Activated naive CD8-positive, alpha-beta T cell treated with anti-CD3 and anti-CD28 coated beads, Interleukin-2, amount 10 ng/mL, durations not matched to agents 7 days and 5 days (primary cell): ENCODE data around the gene HCFC2. TPM values are rescaled to one million over a fixed set of nuclear protein-coding genes. Genes with fewer than 3 reads are reported as not detected.
"Not testable (repeated sequence)": the region's sequence is repeated elsewhere in the genome, so short reads cannot be mapped to it uniquely, and the experiment has no call there.

Experiments
- ATAC-seq: fragments of 150-1000 bp; cut with Tn5 transposase; one replicate; pipeline ENCODE4 v1.10.0; 2021; ENCODE audit warnings: low read depth, moderate library complexity
- POLR2A ChIA-PET: fragments of 350-600 bp; sonication (Branson Sonifier 250); formaldehyde crosslinking; loops from one replicate; lab custom pipeline; 2021; ENCODE audit warnings: antibody characterized with exemption; lab: Charles Lee
- DNase-seq: peaks from one replicate; pipeline ENCODE4 v3.0.0; 2021
- H3K27ac Mint-ChIP-seq: one replicate; pipeline ENCODE4 v1.8.0; 2022; ENCODE audit warnings: mild to moderate bottlenecking, mixed read lengths
- H3K27me3 Mint-ChIP-seq: one replicate; pipeline ENCODE4 v1.8.0; 2022; ENCODE audit warnings: mild to moderate bottlenecking, moderate library complexity, mixed read lengths
- H3K36me3 Mint-ChIP-seq: one replicate; pipeline ENCODE4 v1.8.0; 2021; ENCODE audit warnings: mild to moderate bottlenecking, mixed read lengths
- H3K4me1 Mint-ChIP-seq: one replicate; pipeline ENCODE4 v1.8.0; 2021; ENCODE audit warnings: mixed read lengths
- H3K4me3 Mint-ChIP-seq: one replicate; pipeline ENCODE4 v1.8.0; 2022; ENCODE audit warnings: mild to moderate bottlenecking, moderate library complexity, mixed read lengths
- H3K9me3 Mint-ChIP-seq: one replicate; pipeline ENCODE4 v1.8.0; 2021; ENCODE audit warnings: mixed read lengths
- total RNA-seq, 2 experiments: library from RNA; stranded (reverse); gene quantifications; one replicate each; pipeline ENCODE4 v1.2.3, GENCODE V29; 2021

The HCFC2 gene
- total RNA-seq, 2 experiments from 2014 or later, result 12.7 to 13.5 TPM

- H3K4me1 Mint-ChIP-seq, result peaks cover 13% of the 10 kb centered on the region
- H3K27ac Mint-ChIP-seq, result no peak overlapping the region
- H3K27me3 Mint-ChIP-seq, result no peaks in the 10 kb centered on the region
- H3K36me3 Mint-ChIP-seq, result no peaks in the 10 kb centered on the region
- ATAC-seq, result peak; percentile 95
- peak; percentile 83 for DNase-seq
- no peaks in the 10 kb centered on the region for H3K9me3 Mint-ChIP-seq
- H3K4me3 Mint-ChIP-seq, result peak overlapping the region; percentile 10
- POLR2A ChIA-PET, result interaction anchor here (1.0 to 1.7 kb wide), 4 partner anchors 29 to 229 kb away, joined by 3 to 8 read pairs (median 4); partner anchors contain the start of genes HCFC2 and NFYB
Observed at GRCh38 chr12:104108755-104109445, 44.6 kb downstream of the HCFC2 start.

DNA sequence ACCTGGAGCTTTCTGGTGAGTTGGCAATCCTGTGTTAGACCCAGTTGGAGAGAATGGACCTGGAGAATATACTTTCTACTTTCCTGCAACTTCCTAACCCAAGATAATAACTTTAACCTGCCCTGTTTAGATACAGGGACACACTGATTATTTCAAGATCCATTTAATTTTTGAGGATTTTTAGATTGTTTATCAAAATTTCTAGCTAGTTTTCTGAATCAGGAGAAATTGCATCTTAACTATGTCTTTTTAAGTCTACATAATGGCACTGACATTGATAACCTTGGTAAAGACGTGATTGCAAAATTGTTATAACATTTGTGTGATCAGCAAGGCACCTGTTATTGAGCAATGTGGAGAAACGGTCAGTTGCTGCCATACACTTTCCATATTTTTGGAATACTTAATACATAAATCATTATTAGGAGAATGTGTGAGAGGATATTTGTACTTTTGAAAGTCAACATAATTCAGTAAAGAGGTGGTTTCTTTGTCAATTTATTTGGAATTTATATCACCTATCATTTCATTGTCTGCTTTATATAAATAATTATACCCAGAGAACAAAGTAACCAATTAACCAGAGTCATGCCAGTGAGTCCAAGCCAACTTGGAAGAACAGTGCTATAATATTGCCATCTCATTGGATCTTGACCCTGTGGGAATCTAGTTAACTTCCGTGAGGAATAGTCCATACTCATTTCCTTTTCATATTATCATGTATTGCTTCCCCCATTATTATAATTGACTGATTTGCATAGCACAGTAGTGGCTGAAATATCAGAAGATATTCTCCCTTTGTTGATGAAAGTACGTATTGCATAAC, 45.3 kb downstream of the HCFC2 start:
- ATAC-seq (no peak), DNase-seq (no peak)
- Mint-ChIP-seq H3K4me3 (no peak overlapping the region), H3K9me3 (no peaks in the 10 kb centered on the region), H3K27me3 (no peaks in the 10 kb centered on the region), H3K36me3 (no peaks in the 10 kb centered on the region), H3K4me1 (peaks cover 13% of the 10 kb centered on the region), H3K27ac (no peak overlapping the region)
- POLR2A ChIA-PET, result interaction anchor here (1.0 to 1.7 kb wide), 4 partner anchors 28 to 230 kb away, joined by 3 to 8 read pairs (median 4); partner anchors contain the start of genes HCFC2 and NFYB

DNA sequence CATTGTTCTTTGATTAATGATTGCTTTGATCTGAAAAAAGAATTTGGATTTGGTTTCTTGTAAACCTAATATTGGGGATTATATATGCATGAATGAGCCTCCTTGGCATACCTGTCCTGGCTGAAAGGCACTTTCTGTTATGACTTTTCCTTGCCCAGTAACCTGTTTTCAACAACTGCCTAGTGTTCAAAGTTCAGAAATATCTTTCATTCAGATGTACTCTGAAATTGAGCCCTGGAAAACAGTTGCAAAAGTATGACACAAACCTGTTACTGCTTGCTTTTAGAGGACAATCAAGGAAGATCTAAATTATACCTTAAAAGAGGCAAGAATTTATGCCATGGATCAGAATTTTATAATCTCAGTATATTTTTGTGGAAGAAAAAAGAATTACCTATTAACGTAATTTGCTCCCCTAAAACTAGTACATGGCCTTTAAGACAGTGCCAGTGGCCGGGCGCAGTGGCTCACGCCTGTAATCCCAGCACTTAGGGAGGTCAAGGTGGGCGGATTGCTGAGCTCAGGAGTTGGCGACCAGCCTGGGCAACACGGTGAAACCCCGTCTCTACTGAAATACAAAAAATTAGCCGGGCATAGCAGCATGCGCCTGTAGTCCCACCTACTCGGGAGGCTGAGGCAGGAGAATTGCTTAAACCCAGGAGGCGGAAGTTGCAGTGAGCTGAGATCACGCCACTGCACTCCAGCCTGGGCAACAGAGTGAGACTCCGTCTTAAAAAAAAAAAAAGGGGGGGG, 50.7 kb downstream of the HCFC2 start:
- H3K27me3 Mint-ChIP-seq, H3K4me3 Mint-ChIP-seq, H3K9me3 Mint-ChIP-seq, H3K27ac Mint-ChIP-seq, ATAC-seq, H3K4me1 Mint-ChIP-seq, POLR2A ChIA-PET, DNase-seq: not testable (repeated sequence)
- peaks cover 14% of the 10 kb centered on the region for H3K36me3 Mint-ChIP-seq

DNA sequence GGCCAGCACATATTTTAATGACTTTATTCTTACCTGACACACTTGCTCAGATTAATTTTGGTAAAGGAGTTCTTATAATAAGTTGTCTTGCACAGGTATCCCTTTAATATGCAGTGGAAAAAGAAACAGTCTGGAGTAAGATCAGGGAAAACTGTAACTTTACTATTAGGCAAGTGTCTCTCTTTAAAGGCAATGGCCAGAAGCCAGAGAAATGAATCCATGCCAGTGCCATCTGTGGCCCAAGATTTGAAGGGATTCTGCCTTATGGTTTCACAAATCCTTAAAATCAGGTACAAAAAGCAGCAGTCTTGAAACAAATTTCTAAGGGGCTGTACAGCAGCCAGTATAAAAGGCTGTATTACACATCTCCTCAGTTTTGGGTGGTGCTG, 51.2 kb downstream of the HCFC2 start:
- H3K27ac Mint-ChIP-seq, result peak overlapping the region; percentile 8
- H3K27me3 Mint-ChIP-seq, result no peaks in the 10 kb centered on the region
- ATAC-seq (no peak), DNase-seq (no peak)
- H3K36me3 Mint-ChIP-seq, result peaks cover 18% of the 10 kb centered on the region
- peaks cover 3% of the 10 kb centered on the region for H3K4me1 Mint-ChIP-seq
- H3K4me3 Mint-ChIP-seq, result no peak overlapping the region
- no peaks in the 10 kb centered on the region for H3K9me3 Mint-ChIP-seq
- POLR2A ChIA-PET, result no interaction called here

- Mint-ChIP-seq H3K4me3 (no peak overlapping the region), H3K36me3 (peaks cover 17% of the 10 kb centered on the region), H3K27me3 (no peaks in the 10 kb centered on the region), H3K4me1 (peaks cover 2% of the 10 kb centered on the region), H3K27ac (no peak overlapping the region), H3K9me3 (no peaks in the 10 kb centered on the region)
- POLR2A ChIA-PET, result interaction anchor here (1.5 kb wide), 1 partner anchor 17 kb away, joined by 3 read pairs; the partner anchor contains the start of gene NFYB
- DNase-seq, result no peak
- ATAC-seq, result no peak
Observed at GRCh38 chr12:104121001-104121400, 56.7 kb downstream of the HCFC2 start.

DNA sequence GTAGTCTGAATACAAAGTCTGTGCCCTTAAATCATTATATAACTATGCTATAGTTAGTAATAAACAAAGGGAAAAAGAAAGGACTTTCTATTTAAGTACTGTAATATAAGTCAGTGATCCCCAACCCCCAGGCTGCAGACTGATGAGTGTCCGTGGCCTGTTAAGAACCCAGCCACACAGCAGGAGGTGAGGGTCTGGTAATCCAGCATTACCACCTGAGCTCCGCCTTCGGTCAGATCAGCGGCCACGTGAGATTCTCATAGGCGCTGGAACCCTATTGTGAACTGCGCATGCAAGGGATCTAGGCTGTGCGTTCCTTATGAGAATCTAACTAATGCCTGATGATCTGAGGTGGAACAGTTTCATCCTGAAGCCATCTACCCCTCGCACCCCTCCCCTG, 58.0 kb downstream of the HCFC2 start:
- Mint-ChIP-seq H3K4me1 (peaks cover 2% of the 10 kb centered on the region), H3K27ac (no peak overlapping the region), H3K27me3 (no peaks in the 10 kb centered on the region), H3K36me3 (peaks cover 20% of the 10 kb centered on the region), H3K9me3 (no peaks in the 10 kb centered on the region), H3K4me3 (no peak overlapping the region)
- POLR2A ChIA-PET, result interaction anchor here (1.5 kb wide), 1 partner anchor 16 kb away, joined by 3 read pairs; the partner anchor contains the start of gene NFYB
- no peak for ATAC-seq
- DNase-seq, result no peak

DNA sequence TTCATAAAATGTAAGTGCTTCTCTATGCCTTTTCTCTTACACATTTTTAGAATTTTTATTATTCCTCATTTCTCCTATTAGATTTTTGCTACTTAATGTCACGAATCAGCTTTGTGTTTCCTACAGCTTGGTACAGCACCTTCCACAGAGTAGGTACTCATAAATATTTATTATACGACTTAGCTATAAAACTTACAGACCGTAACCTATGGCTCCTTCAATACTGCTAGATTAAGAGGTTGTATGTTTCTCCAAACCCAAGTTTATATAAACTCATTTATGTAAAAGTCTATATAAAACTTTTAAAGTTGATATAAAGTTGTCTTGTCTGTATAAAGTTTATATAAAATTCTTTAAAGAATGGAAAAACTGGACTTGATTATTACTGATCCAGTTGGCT, 62.2 kb downstream of the HCFC2 start:
- POLR2A ChIA-PET, result no interaction called here
- ATAC-seq, result no peak
- Mint-ChIP-seq H3K36me3 (peaks cover 18% of the 10 kb centered on the region), H3K4me1 (peaks cover 7% of the 10 kb centered on the region), H3K4me3 (no peak overlapping the region), H3K9me3 (no peaks in the 10 kb centered on the region), H3K27ac (no peak overlapping the region), H3K27me3 (no peaks in the 10 kb centered on the region)
- no peak for DNase-seq

GRCh38 chr12:104130760-104131159, 66.4 kb downstream of the HCFC2 start:
- no peaks in the 10 kb centered on the region for H3K27me3 Mint-ChIP-seq
- ATAC-seq (no peak), DNase-seq (no peak)
- no peak overlapping the region for H3K27ac Mint-ChIP-seq
- no peak overlapping the region for H3K4me3 Mint-ChIP-seq
- H3K4me1 Mint-ChIP-seq, result peaks cover 8% of the 10 kb centered on the region
- POLR2A ChIA-PET, result no interaction called here
- H3K36me3 Mint-ChIP-seq, result peaks cover 21% of the 10 kb centered on the region
- no peaks in the 10 kb centered on the region for H3K9me3 Mint-ChIP-seq

GRCh38 chr12:104131609-104132008, 67.3 kb downstream of the HCFC2 start:
- H3K27me3 Mint-ChIP-seq, result no peaks in the 10 kb centered on the region
- DNase-seq (no peak), ATAC-seq (no peak)
- no peak overlapping the region for H3K4me3 Mint-ChIP-seq
- no peak overlapping the region for H3K27ac Mint-ChIP-seq
- H3K4me1 Mint-ChIP-seq, result peaks cover 15% of the 10 kb centered on the region
- H3K9me3 Mint-ChIP-seq, result no peaks in the 10 kb centered on the region
- POLR2A ChIA-PET, result no interaction called here
- H3K36me3 Mint-ChIP-seq, result peaks cover 18% of the 10 kb centered on the region

DNA sequence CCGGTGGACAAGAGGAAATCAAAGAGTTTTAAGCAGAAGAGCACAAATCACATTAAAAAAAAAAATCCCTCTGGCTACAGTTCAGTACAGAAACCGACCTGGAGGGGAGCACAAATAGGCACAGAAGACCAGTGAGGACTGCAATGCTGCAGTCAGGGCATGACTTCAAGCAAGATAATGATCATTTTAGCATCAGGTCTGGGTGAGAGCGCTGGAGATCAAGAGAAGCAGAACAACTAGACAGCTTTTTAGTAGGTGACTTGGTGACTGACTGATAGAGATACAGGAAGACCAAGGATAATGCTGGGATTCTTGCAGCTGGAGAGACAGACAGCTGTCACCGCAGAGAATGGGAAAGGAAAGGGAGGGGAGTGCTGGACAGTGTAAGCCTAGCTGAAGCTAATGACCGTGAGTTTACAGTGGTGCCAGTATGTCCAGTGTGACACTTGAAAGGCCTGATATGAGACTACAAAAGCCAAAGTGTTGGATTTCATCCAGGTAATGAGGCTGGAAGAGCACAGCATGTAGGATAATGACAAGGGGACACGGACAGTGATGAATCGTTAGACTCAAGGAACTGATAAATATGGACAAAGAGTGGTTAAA, 68.1 kb downstream of the HCFC2 start:
- H3K27ac Mint-ChIP-seq, result no peak overlapping the region
- H3K4me3 Mint-ChIP-seq, result no peak overlapping the region
- peaks cover 20% of the 10 kb centered on the region for H3K4me1 Mint-ChIP-seq
- no peak for DNase-seq
- peaks cover 18% of the 10 kb centered on the region for H3K36me3 Mint-ChIP-seq
- ATAC-seq, result no peak
- POLR2A ChIA-PET, result no interaction called here
- H3K27me3 Mint-ChIP-seq, result no peaks in the 10 kb centered on the region
- no peaks in the 10 kb centered on the region for H3K9me3 Mint-ChIP-seq

DNA sequence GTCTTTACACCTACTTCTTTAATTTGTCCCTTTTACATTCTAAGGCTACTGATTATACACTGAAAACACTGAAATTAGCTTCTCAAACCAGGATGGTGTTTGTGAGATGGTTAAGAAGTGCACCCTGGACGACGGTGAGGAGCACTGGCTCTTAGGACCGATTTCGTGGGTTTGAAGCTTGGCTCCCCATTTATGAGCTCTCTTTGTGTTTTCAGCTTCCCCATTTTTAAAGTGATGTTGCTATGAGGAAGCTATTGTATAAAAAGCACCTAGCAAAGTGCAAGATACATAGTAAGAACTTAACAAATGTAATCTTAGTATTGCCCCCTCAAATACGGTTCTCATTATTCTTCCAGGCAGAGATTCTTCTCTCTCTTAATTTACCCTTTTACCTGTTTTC, 69.0 kb downstream of the HCFC2 start:
- Mint-ChIP-seq H3K4me3 (no peak overlapping the region), H3K9me3 (no peaks in the 10 kb centered on the region), H3K27me3 (no peaks in the 10 kb centered on the region), H3K4me1 (peaks cover 20% of the 10 kb centered on the region), H3K36me3 (peaks cover 18% of the 10 kb centered on the region), H3K27ac (no peak overlapping the region)
- POLR2A ChIA-PET, result no interaction called here
- no peak for ATAC-seq
- no peak for DNase-seq

- Mint-ChIP-seq H3K4me3 (no peak overlapping the region), H3K36me3 (peaks cover 18% of the 10 kb centered on the region), H3K27ac (no peak overlapping the region), H3K4me1 (peaks cover 20% of the 10 kb centered on the region), H3K9me3 (no peaks in the 10 kb centered on the region), H3K27me3 (no peaks in the 10 kb centered on the region)
- DNase-seq, result no peak
- ATAC-seq, result no peak
- POLR2A ChIA-PET, result no interaction called here
Observed at GRCh38 chr12:104133866-104134265, 69.5 kb downstream of the HCFC2 start.

- DNase-seq (no peak), ATAC-seq (no peak)
- Mint-ChIP-seq H3K9me3 (no peaks in the 10 kb centered on the region), H3K36me3 (peaks cover 13% of the 10 kb centered on the region), H3K4me1 (peaks cover 20% of the 10 kb centered on the region), H3K27ac (no peak overlapping the region), H3K27me3 (no peaks in the 10 kb centered on the region), H3K4me3 (no peak overlapping the region)
- POLR2A ChIA-PET, result no interaction called here
Observed at GRCh38 chr12:104134882-104135281, 70.6 kb downstream of the HCFC2 start.
